GM12872 (cell line): ENCODE results near the gene PACRG.

Source experiments
- CTCF ChIP-seq: IDR thresholded peaks from 3 replicates; pipeline ENCODE4 v1.5.1; 2011; ENCODE audit warnings: low read depth, mild to moderate bottlenecking, low read length, moderate library complexity; ENCODE audit not compliant: insufficient read depth

The PACRG gene

GRCh38 chr6:162727322-162728182 lies at the start of gene PACRG, which contains the start of gene PRKN:
Gene PACRG, plus strand, starts transcription at chr6:162727974.
Gene PRKN, minus strand, starts transcription at chr6:162727766.
- no peak for TF ChIP-seq CTCF

DNA sequence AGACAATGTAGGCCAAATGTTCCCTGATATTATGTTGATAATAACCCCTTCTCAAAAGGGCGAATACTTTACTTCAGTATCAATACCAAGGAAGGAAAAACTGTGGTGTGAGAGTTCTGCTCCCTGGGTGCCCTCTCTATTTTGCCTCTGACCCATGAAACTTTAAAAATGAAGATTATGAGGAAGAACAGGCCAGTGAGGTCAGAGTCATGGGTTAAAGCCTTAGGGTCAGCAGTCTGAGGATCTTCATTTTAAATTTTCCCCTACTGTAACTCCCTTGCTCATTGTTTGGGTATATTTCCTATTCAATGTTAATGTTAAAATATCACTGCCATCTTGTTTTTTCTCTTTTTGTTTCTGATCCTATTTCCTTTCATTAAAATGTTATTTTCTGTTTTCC lies 48.1 kb upstream of the PACRG start:
- TF ChIP-seq CTCF, result no peak

DNA sequence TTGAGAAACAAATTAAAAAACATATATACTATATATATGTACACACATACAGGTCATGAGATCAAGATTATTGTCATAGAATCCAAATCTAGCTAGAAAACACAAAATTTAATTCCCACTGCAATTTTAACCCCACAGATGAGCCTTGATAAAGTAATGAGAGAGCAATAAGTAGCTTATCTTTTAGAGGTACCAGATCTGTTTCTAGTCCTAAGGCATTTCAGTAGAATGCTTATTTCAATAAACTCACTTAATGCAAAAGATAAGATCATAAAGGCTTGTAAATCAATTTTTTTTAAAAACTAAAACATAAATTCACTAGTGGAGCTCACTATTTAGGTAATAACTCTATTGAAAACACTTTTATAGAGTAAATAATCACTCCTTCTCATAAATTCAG lies 47.4 kb upstream of the PACRG start:
- TF ChIP-seq CTCF, result no peak

DNA sequence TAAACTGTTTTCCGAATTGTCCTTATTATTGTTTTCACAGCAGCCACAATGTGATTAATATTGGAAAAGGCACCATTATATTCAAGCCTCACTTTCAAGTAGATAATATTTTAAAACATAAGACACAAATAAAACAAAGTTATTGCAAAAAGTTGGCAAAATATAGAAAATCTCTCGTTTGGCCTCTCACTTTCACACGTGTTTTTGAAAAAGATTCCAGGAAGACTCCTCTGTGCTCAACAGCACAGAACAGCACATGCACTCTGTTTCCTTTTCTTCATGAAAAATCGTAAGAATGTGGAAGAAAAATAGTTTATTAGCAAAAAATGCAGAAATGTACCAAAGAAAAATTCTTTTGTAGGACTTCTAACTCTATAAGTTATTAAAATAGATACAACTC lies 46.9 kb upstream of the PACRG start:
- no peak for TF ChIP-seq CTCF

- TF ChIP-seq CTCF, result no peak
Observed at GRCh38 chr6:162681447-162681846, 46.3 kb upstream of the PACRG start.

- TF ChIP-seq CTCF, result no peak
Observed at GRCh38 chr6:162683135-162683534, 44.6 kb upstream of the PACRG start.

- TF ChIP-seq CTCF, result no peak
Observed at GRCh38 chr6:162684052-162684451, 43.7 kb upstream of the PACRG start.
